ENCODE measurements around the gene PHYH.

PHYH gene

DNA sequence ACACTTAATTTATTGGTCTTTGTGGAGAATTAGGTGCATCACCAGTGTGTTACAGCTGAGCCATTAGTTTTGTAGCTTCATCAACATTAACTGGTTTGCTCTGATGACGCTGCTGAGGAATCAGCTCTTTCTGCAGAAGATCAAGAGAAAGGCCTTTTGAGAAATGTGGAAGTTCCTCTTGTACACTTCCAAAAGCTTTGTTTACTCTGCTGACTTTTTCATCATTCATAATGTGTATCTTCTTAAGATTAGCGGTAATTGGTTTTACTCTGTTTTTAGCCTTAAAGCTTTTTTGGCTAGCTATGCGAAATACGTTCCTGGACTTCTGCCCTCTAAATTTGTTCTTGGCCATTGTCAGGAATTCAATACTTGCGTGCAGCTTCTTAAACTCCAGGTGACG is 8.2 kb upstream of the PHYH start:
- Histone ChIP-seq H3K18ac (ENCODE audit: low read depth in 1 of 2, low read length in 2 of 2) (no peak overlapping the region), H3K23ac (ENCODE audit: low read length in 2 of 2) (no peak overlapping the region), H2BK12ac (ENCODE audit: low read length in 2 of 2) (no peak overlapping the region), H4K8ac (ENCODE audit: low read length) (no peak overlapping the region), H3K9ac (ENCODE audit: low read length) (no peak overlapping the region), H2BK15ac (ENCODE audit: low read depth, poor library complexity, severe bottlenecking) (no peak overlapping the region), H3K27me3 (ENCODE audit: control insufficient read depth in 1 of 2, insufficient read depth in 1 of 2, low read length in 2 of 2) (no peaks in the 10 kb centered on the region), H3K9me3 (ENCODE audit: control insufficient read depth, low read length) (no peaks in the 10 kb centered on the region), H3K27ac (ENCODE audit: low read length, poor library complexity, severe bottlenecking) (no peak overlapping the region), H3K36me3 (ENCODE audit: control insufficient read depth in 1 of 2, insufficient read depth in 2 of 2, low read depth in 1 of 2, low read length in 2 of 2) (no peaks in the 10 kb centered on the region), H2BK5ac (ENCODE audit: low read depth, low read length, poor library complexity, severe bottlenecking) (no peak overlapping the region), H3K4ac (ENCODE audit: low read depth in 1 of 2, low read length in 2 of 2) (no peak overlapping the region), H2BK120ac (ENCODE audit: low read depth, low read length) (no peak overlapping the region), H3K4me2 (ENCODE audit: low read length, poor library complexity, severe bottlenecking) (no peak overlapping the region), H4K91ac (ENCODE audit: low read length) (no peak overlapping the region), H2AFZ (ENCODE audit: low read depth, low read length) (no peak overlapping the region), H3K4me1 (ENCODE audit: control insufficient read depth, insufficient read depth, low read depth, low read length) (peaks cover 2% of the 10 kb centered on the region), H3K14ac (ENCODE audit: low read length in 2 of 2) (no peak overlapping the region), H3K79me1 (replicated peaks; ENCODE audit: low read length, poor library complexity, severe bottlenecking) (no peaks in the 10 kb centered on the region), H2AK5ac (ENCODE audit: low read length, severe bottlenecking) (no peak overlapping the region), H3K4me3 (ENCODE audit: insufficient read depth in 1 of 2, low read depth in 1 of 2, low read length in 2 of 2) (no peak overlapping the region)
- 98% methylated on average over 5 of the region's 6 CpGs for WGBS
- no peak for DNase-seq

- Histone ChIP-seq H3K14ac (ENCODE audit: low read length in 2 of 2) (no peak overlapping the region), H2AK5ac (ENCODE audit: low read length, severe bottlenecking) (no peak overlapping the region), H3K9me3 (ENCODE audit: control insufficient read depth, low read length) (no peaks in the 10 kb centered on the region), H2BK5ac (ENCODE audit: low read depth, low read length, poor library complexity, severe bottlenecking) (no peak overlapping the region), H2BK15ac (ENCODE audit: low read depth, poor library complexity, severe bottlenecking) (no peak overlapping the region), H4K91ac (ENCODE audit: low read length) (no peak overlapping the region), H4K8ac (ENCODE audit: low read length) (no peak overlapping the region), H2BK12ac (ENCODE audit: low read length in 2 of 2) (no peak overlapping the region), H3K4me1 (ENCODE audit: control insufficient read depth, insufficient read depth, low read depth, low read length) (peaks cover 4% of the 10 kb centered on the region), H3K23ac (ENCODE audit: low read length in 2 of 2) (peak overlapping the region in 1 of 2 experiments; percentile 53), H3K36me3 (ENCODE audit: control insufficient read depth in 1 of 2, insufficient read depth in 2 of 2, low read depth in 1 of 2, low read length in 2 of 2) (no peaks in the 10 kb centered on the region), H2AFZ (ENCODE audit: low read depth, low read length) (no peak overlapping the region), H3K79me1 (replicated peaks; ENCODE audit: low read length, poor library complexity, severe bottlenecking) (no peaks in the 10 kb centered on the region), H3K4me3 (ENCODE audit: insufficient read depth in 1 of 2, low read depth in 1 of 2, low read length in 2 of 2) (no peak overlapping the region), H3K9ac (ENCODE audit: low read length) (no peak overlapping the region), H2BK120ac (ENCODE audit: low read depth, low read length) (no peak overlapping the region), H3K18ac (ENCODE audit: low read depth in 1 of 2, low read length in 2 of 2) (no peak overlapping the region), H3K27ac (ENCODE audit: low read length, poor library complexity, severe bottlenecking) (no peak overlapping the region), H3K27me3 (ENCODE audit: control insufficient read depth in 1 of 2, insufficient read depth in 1 of 2, low read length in 2 of 2) (no peaks in the 10 kb centered on the region), H3K4ac (ENCODE audit: low read depth in 1 of 2, low read length in 2 of 2) (no peak overlapping the region), H3K4me2 (ENCODE audit: low read length, poor library complexity, severe bottlenecking) (no peak overlapping the region)
- 95% methylated on average over 5 of the region's 6 CpGs for WGBS
- DNase-seq = no peak
These were observed 6.2 kb upstream of the PHYH start for GRCh38 chr10:13306103-13306502.

- no peak overlapping the region for H2BK5ac ChIP-seq (ENCODE audit: low read depth, low read length, poor library complexity, severe bottlenecking)
- no peak overlapping the region for H2AK5ac ChIP-seq (ENCODE audit: low read length, severe bottlenecking)
- H3K4me3 ChIP-seq (ENCODE audit: insufficient read depth in 1 of 2, low read depth in 1 of 2, low read length in 2 of 2) = peak overlapping the region in 1 of 2 experiments; percentile 90
- no peaks in the 10 kb centered on the region for H3K9me3 ChIP-seq (ENCODE audit: control insufficient read depth, low read length)
- no peak overlapping the region for H4K91ac ChIP-seq (ENCODE audit: low read length)
- no peak overlapping the region for H2BK15ac ChIP-seq (ENCODE audit: low read depth, poor library complexity, severe bottlenecking)
- WGBS = 85% methylated on average over 23 of the region's 23 CpGs
- no peaks in the 10 kb centered on the region for H3K27me3 ChIP-seq (ENCODE audit: control insufficient read depth in 1 of 2, insufficient read depth in 1 of 2, low read length in 2 of 2)
- peaks cover 8% of the 10 kb centered on the region for H3K4me1 ChIP-seq (ENCODE audit: control insufficient read depth, insufficient read depth, low read depth, low read length)
- H4K8ac ChIP-seq (ENCODE audit: low read length) = no peak overlapping the region
- no peak for DNase-seq
- no peak overlapping the region for H2BK120ac ChIP-seq (ENCODE audit: low read depth, low read length)
- no peak overlapping the region for H3K14ac ChIP-seq (ENCODE audit: low read length in 2 of 2)
- H3K4me2 ChIP-seq (ENCODE audit: low read length, poor library complexity, severe bottlenecking) = no peak overlapping the region
- H2BK12ac ChIP-seq (ENCODE audit: low read length in 2 of 2) = no peak overlapping the region
- H3K36me3 ChIP-seq (ENCODE audit: control insufficient read depth in 1 of 2, insufficient read depth in 2 of 2, low read depth in 1 of 2, low read length in 2 of 2) = no peaks in the 10 kb centered on the region
- H3K4ac ChIP-seq (ENCODE audit: low read depth in 1 of 2, low read length in 2 of 2) = no peak overlapping the region
- H3K79me1 ChIP-seq (replicated peaks; ENCODE audit: low read length, poor library complexity, severe bottlenecking) = peaks cover 1% of the 10 kb centered on the region
- H3K23ac ChIP-seq (ENCODE audit: low read length in 2 of 2) = no peak overlapping the region
- no peak overlapping the region for H3K18ac ChIP-seq (ENCODE audit: low read depth in 1 of 2, low read length in 2 of 2)
- no peak overlapping the region for H2AFZ ChIP-seq (ENCODE audit: low read depth, low read length)
- peak overlapping the region; percentile 98 for H3K9ac ChIP-seq (ENCODE audit: low read length)
- H3K27ac ChIP-seq (ENCODE audit: low read length, poor library complexity, severe bottlenecking) = no peak overlapping the region
These were observed 3.1 kb upstream of the PHYH start for GRCh38 chr10:13302821-13303555.

- peak overlapping the region; percentile 56 to 66 for H2BK12ac ChIP-seq (ENCODE audit: low read length in 2 of 2)
- peaks cover 1% of the 10 kb centered on the region for H3K79me1 ChIP-seq (replicated peaks; ENCODE audit: low read length, poor library complexity, severe bottlenecking)
These were observed 972 bp downstream of the PHYH start for GRCh38 chr10:13298748-13299436.

More at GRCh38 chr10:13298748-13299436, 972 bp downstream of the PHYH start:
- Histone ChIP-seq H3K27ac (ENCODE audit: low read length, poor library complexity, severe bottlenecking) (peak overlapping the region; percentile 25), H3K14ac (ENCODE audit: low read length in 2 of 2) (peak overlapping the region in 1 of 2 experiments; percentile 79), H3K4me3 (ENCODE audit: insufficient read depth in 1 of 2, low read depth in 1 of 2, low read length in 2 of 2) (peak overlapping the region; percentile 77 to 91), H2AK5ac (ENCODE audit: low read length, severe bottlenecking) (no peak overlapping the region), H3K27me3 (ENCODE audit: control insufficient read depth in 1 of 2, insufficient read depth in 1 of 2, low read length in 2 of 2) (no peaks in the 10 kb centered on the region), H3K18ac (ENCODE audit: low read depth in 1 of 2, low read length in 2 of 2) (peak overlapping the region; percentile 37 to 95), H4K91ac (ENCODE audit: low read length) (peak overlapping the region; percentile 94), H2BK120ac (ENCODE audit: low read depth, low read length) (peak overlapping the region; percentile 89), H3K4me2 (ENCODE audit: low read length, poor library complexity, severe bottlenecking) (peak overlapping the region; percentile 99), H3K9me3 (ENCODE audit: control insufficient read depth, low read length) (no peaks in the 10 kb centered on the region), H3K9ac (ENCODE audit: low read length) (peak overlapping the region; percentile 99), H3K4me1 (ENCODE audit: control insufficient read depth, insufficient read depth, low read depth, low read length) (peaks cover 15% of the 10 kb centered on the region), H3K23ac (ENCODE audit: low read length in 2 of 2) (peak overlapping the region in 1 of 2 experiments; percentile 47), H4K8ac (ENCODE audit: low read length) (peak overlapping the region; percentile 94), H2BK15ac (ENCODE audit: low read depth, poor library complexity, severe bottlenecking) (no peak overlapping the region), H2AFZ (ENCODE audit: low read depth, low read length) (peak overlapping the region; percentile 66), H3K4ac (ENCODE audit: low read depth in 1 of 2, low read length in 2 of 2) (peak overlapping the region in 1 of 2 experiments; percentile 42), H3K36me3 (ENCODE audit: control insufficient read depth in 1 of 2, insufficient read depth in 2 of 2, low read depth in 1 of 2, low read length in 2 of 2) (peaks cover 0 to 15% of the 10 kb centered on the region in 2 experiments), H2BK5ac (ENCODE audit: low read depth, low read length, poor library complexity, severe bottlenecking) (no peak overlapping the region)
- 51% methylated on average over 16 of the region's 20 CpGs for WGBS
- DNase-seq = no peak
